Esophagus muscularis mucosa (tissue), 3 donors: ENCODE measurements around the gene LTBP3.

ENCODE experiments used
- POLR2A ChIP-seq: fragments of 450-650 bp; IDR thresholded peaks from one replicate; pipeline ENCODE4 v1.6.1; 2017; ENCODE audit warnings: antibody characterized with exemption, moderate library complexity, mild to moderate bottlenecking, low read depth
- TF ChIP-seq, protein P1 (sequence below), 3 experiments: fragments of 200-600 bp in 2 of 3; fragments of 450-650 bp in 1 of 3; sonication (generic) in 2 of 3; IDR thresholded peaks; one replicate each; pipeline ENCODE4 v1.5.1; 2017 to 2019; ENCODE audit warnings: antibody characterized with exemption in 3 of 3, mild to moderate bottlenecking in 2 of 3, moderate library complexity in 1 of 3

- peak; percentile 50 for TF ChIP-seq POLR2A
- TF ChIP-seq, protein P1, sequence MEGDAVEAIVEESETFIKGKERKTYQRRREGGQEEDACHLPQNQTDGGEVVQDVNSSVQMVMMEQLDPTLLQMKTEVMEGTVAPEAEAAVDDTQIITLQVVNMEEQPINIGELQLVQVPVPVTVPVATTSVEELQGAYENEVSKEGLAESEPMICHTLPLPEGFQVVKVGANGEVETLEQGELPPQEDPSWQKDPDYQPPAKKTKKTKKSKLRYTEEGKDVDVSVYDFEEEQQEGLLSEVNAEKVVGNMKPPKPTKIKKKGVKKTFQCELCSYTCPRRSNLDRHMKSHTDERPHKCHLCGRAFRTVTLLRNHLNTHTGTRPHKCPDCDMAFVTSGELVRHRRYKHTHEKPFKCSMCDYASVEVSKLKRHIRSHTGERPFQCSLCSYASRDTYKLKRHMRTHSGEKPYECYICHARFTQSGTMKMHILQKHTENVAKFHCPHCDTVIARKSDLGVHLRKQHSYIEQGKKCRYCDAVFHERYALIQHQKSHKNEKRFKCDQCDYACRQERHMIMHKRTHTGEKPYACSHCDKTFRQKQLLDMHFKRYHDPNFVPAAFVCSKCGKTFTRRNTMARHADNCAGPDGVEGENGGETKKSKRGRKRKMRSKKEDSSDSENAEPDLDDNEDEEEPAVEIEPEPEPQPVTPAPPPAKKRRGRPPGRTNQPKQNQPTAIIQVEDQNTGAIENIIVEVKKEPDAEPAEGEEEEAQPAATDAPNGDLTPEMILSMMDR (IDR thresholded peaks at IDR 0.05): peak; percentile 40 to 44 (median 40)
Observed at GRCh38 chr11:65569973-65570918, 12.1 kb upstream of the LTBP3 start, which contains the start of gene ZNRD2.
